Endodermal cell (in vitro differentiated cells): Measurements from ENCODE around the gene HSPE1. TPM values are rescaled to one million over a fixed set of nuclear protein-coding genes. Genes with fewer than 3 reads are reported as not detected.
A peak's percentile ranks its signal among the peaks of the same experiment; 100 is the strongest.
"Not testable (repeated sequence)": the region's sequence is repeated elsewhere in the genome, so short reads cannot be mapped to it uniquely, and the experiment has no call there.

ENCODE experiments used
- DNase-seq: peaks from one replicate; pipeline ENCODE4 v3.0.0-alpha.2; 2017
- H3K27ac ChIP-seq: 2 replicates; pipeline ENCODE4 v1.5.1; 2013; ENCODE audit warnings: mild to moderate bottlenecking, low read depth, low read length, moderate library complexity
- H3K27me3 ChIP-seq: 2 replicates; pipeline ENCODE4 v1.6.1; 2013; ENCODE audit warnings: mild to moderate bottlenecking, low read length, moderate library complexity; ENCODE audit not compliant: insufficient read depth, control insufficient read depth, poor library complexity, severe bottlenecking
- H3K36me3 ChIP-seq: 2 replicates; pipeline ENCODE4 v1.7.0; 2013; ENCODE audit warnings: mild to moderate bottlenecking, low read length, moderate library complexity; ENCODE audit not compliant: control insufficient read depth, insufficient read depth
- H3K4me1 ChIP-seq: one replicate; pipeline ENCODE4 v1.7.0; 2013; ENCODE audit warnings: low read length; ENCODE audit not compliant: control insufficient read depth, insufficient read depth
- H3K4me3 ChIP-seq: 2 replicates; pipeline ENCODE4 v1.5.1; 2013; ENCODE audit warnings: mild to moderate bottlenecking, low read length, moderate library complexity
- H3K9ac ChIP-seq: 2 replicates; pipeline ENCODE4 v1.6.1; 2013; ENCODE audit warnings: mild to moderate bottlenecking, low read length, moderate library complexity; ENCODE audit not compliant: poor library complexity, severe bottlenecking; ENCODE audit errors: extremely low read depth
- H3K9me3 ChIP-seq: 2 replicates; pipeline ENCODE4 v1.6.1; 2013; ENCODE audit warnings: mild to moderate bottlenecking, low read length, moderate library complexity; ENCODE audit not compliant: control insufficient read depth
- H3K27ac Mint-ChIP-seq: 2 replicates; pipeline ENCODE4 v1.8.0; 2020; ENCODE audit warnings: mixed read lengths
- H3K27me3 Mint-ChIP-seq: 2 replicates; pipeline ENCODE4 v1.8.0; 2021; ENCODE audit warnings: mild to moderate bottlenecking, mixed read lengths; ENCODE audit not compliant: insufficient read depth
- H3K36me3 Mint-ChIP-seq: 2 replicates; pipeline ENCODE4 v1.8.0; 2020; ENCODE audit warnings: low read depth, mixed read lengths
- H3K4me1 Mint-ChIP-seq: 2 replicates; pipeline ENCODE4 v1.8.0; 2020; ENCODE audit warnings: mixed read lengths
- H3K4me3 Mint-ChIP-seq: 2 replicates; pipeline ENCODE4 v1.8.0; 2020; ENCODE audit warnings: mild to moderate bottlenecking, moderate library complexity, mixed read lengths
- H3K9me3 Mint-ChIP-seq: 2 replicates; pipeline ENCODE4 v1.8.0; 2020; ENCODE audit warnings: mild to moderate bottlenecking, mixed read lengths
- CTCF ChIP-seq: fragments of 200-600 bp; sonication (generic); conservative IDR thresholded peaks from 2 replicates; pipeline ENCODE4 v1.5.0; 2021; ENCODE audit warnings: antibody characterized with exemption, mild to moderate bottlenecking
- WGBS, 2 experiments: methylation state at CpG; one replicate each; pipeline versions ENCODE4 v1.1.5 to v1.1.7; 2013; ENCODE audit warnings: missing lambda C conversion rate in 2 of 2, mixed read lengths in 1 of 2; ENCODE audit not compliant: insufficient coverage in 1 of 2, insufficient read length in 1 of 2; 5-methylcytosine and 5-hydroxymethylcytosine counted together
- long read RNA-seq, 4 experiments: library from polyadenylated mRNA in 2 of 4; library from RNA in 1 of 4; library from capped mRNA in 1 of 4; stranded (forward) in 3 of 4; unstranded in 1 of 4; transcript quantifications; one replicate each; pipeline ENCODE4 v2.0.0, GENCODE V29; 2020 to 2021; ENCODE audit warnings: inconsistent platforms in 1 of 4
- polyA plus RNA-seq, 2 experiments: library from polyadenylated mRNA; stranded (reverse); fragments of 50-300 nt; gene quantifications; one replicate each; pipeline ENCODE4 v1.2.3, GENCODE V29; 2013
- total RNA-seq, 2 donors: library from RNA; stranded (reverse); fragmentation: NEBNext Ultra II Directional in 1 of 2; extraction: Animal tissue kit (Norgen Biotek cat#: 25700) in 1 of 2; gene quantifications; 2 replicates in 1 of 2; 3 replicates in 1 of 2; pipeline ENCODE4 v1.2.1, GENCODE V29; 2021

The HSPE1 gene
- total RNA-seq: 100 to 1,000 TPM; 198 to 218 TPM
- 212 TPM for polyA plus RNA-seq (2013, experiment 1 of 2)
- polyA plus RNA-seq (2013, experiment 2 of 2): 213 TPM
- long read RNA-seq, experiment 1, transcript HSPE1-201 (4 exons, 950 nt): major isoform, 145 of 180 reads
- long read RNA-seq, experiment 1, partial matches to known transcripts: 23 of 180 reads
- long read RNA-seq, experiment 1, other reads (novel, unspliced or antisense): 10 of 180 reads
- long read RNA-seq, experiment 2, transcript HSPE1-201 (4 exons, 950 nt): major isoform, 152 of 154 reads
- long read RNA-seq, experiment 2, partial matches to known transcripts: 2 of 154 reads
- long read RNA-seq, experiment 2, other reads (novel, unspliced or antisense): 0 of 154 reads
- long read RNA-seq, experiment 3, transcript HSPE1-201 (4 exons, 950 nt): major isoform, 110 of 118 reads
- long read RNA-seq, experiment 3, partial matches to known transcripts: 4 of 118 reads
- long read RNA-seq, experiment 3, other reads (novel, unspliced or antisense): 4 of 118 reads
- long read RNA-seq, experiment 4, transcript HSPE1-201 (4 exons, 950 nt): major isoform, 19 of 27 reads
- long read RNA-seq, experiment 4, partial matches to known transcripts: 0 of 27 reads
- long read RNA-seq, experiment 4, other reads (novel, unspliced or antisense): 8 of 27 reads

GRCh38 chr2:197499594-197500502 is at the start of gene HSPE1, which contains the start of gene HSPD1:
TSS of gene HSPE1 (plus strand) at chr2:197500379. CDS start at chr2:197500437, 58 bp downstream.
TSS of gene HSPD1 (minus strand) at chr2:197499840. CDS start at chr2:197498848, 992 bp downstream.
- H3K36me3 Mint-ChIP-seq: peaks cover 72% of the 10 kb centered on the region
- TF ChIP-seq CTCF: no peak
- peaks cover 14% of the 10 kb centered on the region for H3K4me1 ChIP-seq
- 0 to 1% methylated on average over 20 to 104 of the region's 104 CpGs for WGBS, 2 experiments
- DNase-seq: peak; percentile 99
- H3K4me1 Mint-ChIP-seq: peaks cover 37% of the 10 kb centered on the region
- no peaks in the 10 kb centered on the region for H3K27me3 ChIP-seq
- peak within 1 kb of the TSS; percentile 88 for H3K4me3 ChIP-seq
- peaks cover 68% of the 10 kb centered on the region for H3K36me3 ChIP-seq
- H3K9me3 Mint-ChIP-seq: no peaks in the 10 kb centered on the region
- H3K27ac Mint-ChIP-seq: peak within 1 kb of the TSS; percentile 99
- H3K27ac ChIP-seq: peak within 1 kb of the TSS; percentile 99
- H3K9ac ChIP-seq: peak within 1 kb of the TSS; percentile 84
- H3K9me3 ChIP-seq: no peaks in the 10 kb centered on the region
- H3K4me3 Mint-ChIP-seq: peak within 1 kb of the TSS; percentile 97
- H3K27me3 Mint-ChIP-seq: no peaks in the 10 kb centered on the region

DNA sequence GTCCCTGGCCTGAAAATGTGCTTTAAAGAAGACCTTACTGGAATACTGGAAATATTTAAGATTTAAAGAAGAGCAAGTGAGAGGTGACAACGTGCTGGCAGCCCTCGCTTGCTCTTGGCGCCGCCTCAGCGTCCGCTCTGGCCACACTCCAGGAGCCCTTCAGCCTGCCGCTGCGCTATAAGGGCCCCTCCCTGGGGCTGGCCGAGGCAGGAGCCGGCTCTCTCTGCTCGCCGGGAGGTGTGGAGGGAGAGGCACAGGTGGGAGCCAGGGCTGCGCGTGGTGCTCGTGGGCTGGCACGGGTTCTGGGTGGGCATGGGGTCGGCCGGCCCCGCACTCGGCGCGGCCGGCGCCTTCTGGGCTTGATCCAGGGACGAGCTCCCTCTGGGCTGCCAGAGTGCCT is 49.7 kb upstream of the HSPE1 start:
- Histone ChIP-seq H3K4me3 (no peak overlapping the region), H3K27ac (no peak overlapping the region), H3K27me3 (no peaks in the 10 kb centered on the region), H3K4me1 (no peaks in the 10 kb centered on the region), H3K9ac (no peak overlapping the region), H3K9me3 (no peaks in the 10 kb centered on the region), H3K36me3 (no peaks in the 10 kb centered on the region)
- TF ChIP-seq CTCF: no peak
- no peaks in the 10 kb centered on the region for H3K27me3 Mint-ChIP-seq
- no peak overlapping the region for H3K27ac Mint-ChIP-seq
- 80 to 94% methylated on average over 4 to 25 of the region's 25 CpGs for WGBS, 2 experiments
- H3K4me1 Mint-ChIP-seq: peaks cover 6% of the 10 kb centered on the region
- H3K9me3 Mint-ChIP-seq: no peaks in the 10 kb centered on the region
- H3K4me3 Mint-ChIP-seq: no peak overlapping the region
- DNase-seq: no peak
- no peaks in the 10 kb centered on the region for H3K36me3 Mint-ChIP-seq

DNA sequence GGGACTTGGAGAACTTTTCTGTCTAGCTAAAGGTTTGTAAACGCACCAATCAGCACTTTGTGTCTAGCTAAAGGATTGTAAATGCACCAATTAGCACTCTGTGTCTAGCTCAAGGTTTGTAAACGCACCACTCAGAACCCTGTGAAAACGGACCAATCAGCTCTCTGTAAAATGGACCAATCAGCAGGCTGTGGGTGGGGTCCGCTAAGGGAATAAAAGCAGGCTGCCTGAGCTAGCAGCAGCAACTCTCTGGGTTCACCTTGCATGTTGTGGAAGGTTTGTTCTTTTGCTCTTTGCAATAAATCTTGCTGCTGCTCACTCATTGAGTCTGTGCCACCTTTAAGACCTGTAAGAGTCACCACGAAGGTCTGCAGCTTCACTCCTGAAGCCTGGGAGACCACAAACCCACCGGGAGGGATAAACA is 49.2 kb upstream of the HSPE1 start:
- not testable (repeated sequence) for H3K4me3 Mint-ChIP-seq, H3K9me3 Mint-ChIP-seq, DNase-seq, H3K27ac Mint-ChIP-seq, H3K4me3 ChIP-seq, H3K27me3 Mint-ChIP-seq, H3K27me3 ChIP-seq, H3K4me1 Mint-ChIP-seq, H3K36me3 Mint-ChIP-seq, H3K27ac ChIP-seq, H3K36me3 ChIP-seq, H3K4me1 ChIP-seq, H3K9ac ChIP-seq, H3K9me3 ChIP-seq
- WGBS, 2 experiments: 89 to 93% methylated on average over 5 to 6 of the region's 6 CpGs
